ENCODE measurements around the gene HIPK3. TPM values are rescaled to one million over a fixed set of nuclear protein-coding genes. Genes with fewer than 3 reads are reported as not detected.

HIPK3 gene
- total RNA-seq, 1 experiment from 2014 or later = 64.8 TPM

DNA sequence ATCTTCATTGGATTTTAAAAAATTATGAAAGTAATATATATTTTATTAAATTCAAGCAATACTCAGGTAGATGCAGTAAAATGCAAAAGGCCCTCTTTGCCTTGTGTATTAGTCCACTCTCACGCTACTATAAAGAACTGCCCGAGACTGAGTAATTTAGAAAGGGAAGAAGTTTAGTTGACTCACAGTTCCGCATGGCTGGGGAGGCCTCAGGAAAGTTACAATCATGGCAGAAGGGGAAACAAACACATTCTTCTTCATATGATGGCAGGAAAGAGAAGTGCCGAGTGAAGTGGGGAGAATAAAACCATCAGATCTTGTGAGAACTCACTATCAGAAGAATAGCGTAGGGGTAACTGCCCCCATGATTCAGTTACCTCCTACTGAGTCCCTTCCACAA is 130.8 kb downstream of the HIPK3 start:
- CTCF ChIA-PET = no interaction called here

DNA sequence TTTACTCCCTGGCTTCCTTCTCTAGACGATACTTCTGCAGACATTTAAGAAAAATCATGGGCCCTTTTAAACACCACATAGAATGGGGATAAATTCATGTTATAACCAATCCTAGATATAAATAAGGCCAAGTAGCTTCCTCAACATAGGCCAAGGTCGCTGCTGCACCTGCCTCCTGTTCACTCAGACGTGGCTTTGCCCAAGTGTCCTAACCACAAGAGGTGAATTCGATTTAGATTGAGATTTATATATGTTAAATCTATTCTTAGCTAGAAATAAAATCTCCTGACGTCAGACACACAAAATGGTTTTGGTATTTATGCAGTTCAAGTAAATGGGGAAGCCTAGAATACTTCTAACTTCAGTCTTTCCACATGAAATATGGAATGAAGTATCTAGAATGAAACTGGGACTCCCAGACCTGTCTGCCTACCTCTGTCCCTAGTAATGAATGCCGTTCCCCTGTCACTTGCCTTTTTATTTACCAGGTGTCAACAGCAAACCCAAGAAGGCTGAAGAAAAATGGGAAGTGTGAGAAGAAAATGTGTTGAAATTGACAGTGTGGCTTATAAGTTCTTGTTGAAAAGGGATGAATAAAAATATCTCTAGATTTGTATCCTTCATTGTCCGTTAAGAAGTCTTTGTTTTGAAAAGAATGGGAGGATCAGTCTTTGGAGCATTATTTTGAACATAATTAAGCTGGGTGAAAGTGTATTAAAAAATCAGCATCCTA is 131.8 kb downstream of the HIPK3 start:
- H3K27ac ChIP-seq = no peak overlapping the region

More for the DNA sequence above, 130.8 kb downstream of the HIPK3 start:
- Histone ChIP-seq H3K79me2 (ENCODE audit: low read depth) (no peaks in the 10 kb centered on the region), H3K4me1 (replicated peaks; ENCODE audit: insufficient read depth) (no peaks in the 10 kb centered on the region), H3K36me3 (ENCODE audit: low read depth) (no peaks in the 10 kb centered on the region; the same call in 1 of the 2 replicates), H3K9me2 (ENCODE audit: insufficient read depth) (no peaks in the 10 kb centered on the region), H2AFZ (no peak overlapping the region), H3K27me3 (ENCODE audit: insufficient read depth, low read depth) (no peaks in the 10 kb centered on the region), H4K20me1 (ENCODE audit: insufficient read depth) (no peaks in the 10 kb centered on the region), H3K27ac (no peak overlapping the region), H3K4me2 (no peak overlapping the region), H3K9me3 (ENCODE audit: insufficient read depth, low read depth) (peaks cover 12% of the 10 kb centered on the region; the same call in 1 of the 2 replicates), H3K4me3 (no peak overlapping the region), H3F3A (ENCODE audit: insufficient read depth, low read depth) (no peaks in the 10 kb centered on the region)
- TF ChIP-seq, protein P1, sequence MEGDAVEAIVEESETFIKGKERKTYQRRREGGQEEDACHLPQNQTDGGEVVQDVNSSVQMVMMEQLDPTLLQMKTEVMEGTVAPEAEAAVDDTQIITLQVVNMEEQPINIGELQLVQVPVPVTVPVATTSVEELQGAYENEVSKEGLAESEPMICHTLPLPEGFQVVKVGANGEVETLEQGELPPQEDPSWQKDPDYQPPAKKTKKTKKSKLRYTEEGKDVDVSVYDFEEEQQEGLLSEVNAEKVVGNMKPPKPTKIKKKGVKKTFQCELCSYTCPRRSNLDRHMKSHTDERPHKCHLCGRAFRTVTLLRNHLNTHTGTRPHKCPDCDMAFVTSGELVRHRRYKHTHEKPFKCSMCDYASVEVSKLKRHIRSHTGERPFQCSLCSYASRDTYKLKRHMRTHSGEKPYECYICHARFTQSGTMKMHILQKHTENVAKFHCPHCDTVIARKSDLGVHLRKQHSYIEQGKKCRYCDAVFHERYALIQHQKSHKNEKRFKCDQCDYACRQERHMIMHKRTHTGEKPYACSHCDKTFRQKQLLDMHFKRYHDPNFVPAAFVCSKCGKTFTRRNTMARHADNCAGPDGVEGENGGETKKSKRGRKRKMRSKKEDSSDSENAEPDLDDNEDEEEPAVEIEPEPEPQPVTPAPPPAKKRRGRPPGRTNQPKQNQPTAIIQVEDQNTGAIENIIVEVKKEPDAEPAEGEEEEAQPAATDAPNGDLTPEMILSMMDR (conservative IDR thresholded peaks at IDR 0.05) = no peak
- no peak for TF ChIP-seq EZH2 (IDR thresholded peaks at IDR 0.05; ENCODE audit: low read depth)
- intact Hi-C loops (cut with micrococcal nuclease; ENCODE audit: unreplicated experiment) = no loop called here
- BruUV-seq (replicated peaks) = no TSS peak
- POLR2A ChIA-PET (ENCODE audit: unreplicated experiment) = no interaction called here
- DNase-seq = no peak

DNA sequence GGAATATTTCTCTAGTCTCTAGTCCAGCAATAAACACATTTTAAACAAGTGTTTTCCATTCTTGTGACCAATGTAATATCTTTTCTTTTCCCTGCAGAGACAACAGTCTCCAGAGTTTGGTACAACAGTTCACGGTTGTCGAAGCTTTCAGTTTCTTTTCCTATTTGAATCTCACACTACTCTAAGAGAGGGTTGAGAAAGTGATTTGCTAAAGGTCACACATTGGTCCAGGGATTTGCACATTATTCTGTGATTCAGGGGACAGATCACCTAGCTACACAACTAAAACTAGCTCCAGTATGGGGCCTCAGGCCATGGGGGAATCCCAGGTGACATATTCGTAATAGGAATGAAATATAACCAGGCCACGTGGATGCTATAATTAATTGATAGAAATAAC is 132.5 kb downstream of the HIPK3 start:
- Histone ChIP-seq H3K9me3 (ENCODE audit: insufficient read depth, low read depth) (peaks cover 12% of the 10 kb centered on the region; the same call in 1 of the 2 replicates), H3K36me3 (ENCODE audit: low read depth) (no peaks in the 10 kb centered on the region; the same call in 1 of the 2 replicates), H3K27me3 (ENCODE audit: insufficient read depth, low read depth) (no peaks in the 10 kb centered on the region), H3K9me2 (ENCODE audit: insufficient read depth) (no peaks in the 10 kb centered on the region), H4K20me1 (ENCODE audit: insufficient read depth) (no peaks in the 10 kb centered on the region), H3K27ac (no peak overlapping the region), H3K4me2 (no peak overlapping the region), H2AFZ (no peak overlapping the region), H3K4me1 (replicated peaks; ENCODE audit: insufficient read depth) (no peaks in the 10 kb centered on the region), H3K4me3 (no peak overlapping the region), H3K79me2 (ENCODE audit: low read depth) (no peaks in the 10 kb centered on the region), H3F3A (ENCODE audit: insufficient read depth, low read depth) (no peaks in the 10 kb centered on the region)
- TF ChIP-seq, protein P1 (conservative IDR thresholded peaks at IDR 0.05) = no peak
- no peak for TF ChIP-seq EZH2 (IDR thresholded peaks at IDR 0.05; ENCODE audit: low read depth)
- ChIA-PET POLR2A (ENCODE audit: unreplicated experiment) (no interaction called here), CTCF (no interaction called here)
- BruUV-seq (replicated peaks) = no TSS peak
- intact Hi-C loops (cut with micrococcal nuclease; ENCODE audit: unreplicated experiment) = no loop called here
- no peak for DNase-seq

More for the DNA sequence above, 131.8 kb downstream of the HIPK3 start:
- H3F3A ChIP-seq (ENCODE audit: insufficient read depth, low read depth) = no peaks in the 10 kb centered on the region
- TF ChIP-seq EZH2 (IDR thresholded peaks at IDR 0.05; ENCODE audit: low read depth) = no peak
- TF ChIP-seq, protein P1 (conservative IDR thresholded peaks at IDR 0.05) = no peak
- H3K27me3 ChIP-seq (ENCODE audit: insufficient read depth, low read depth) = no peaks in the 10 kb centered on the region
- POLR2A ChIA-PET (ENCODE audit: unreplicated experiment) = interaction anchor here (0.6 kb wide), 1 partner anchor 233 kb away, joined by 3 read pairs; no protein-coding TSS in a partner anchor
- no peaks in the 10 kb centered on the region; the same call in 1 of the 2 replicates for H3K36me3 ChIP-seq (ENCODE audit: low read depth)
- H3K9me3 ChIP-seq (ENCODE audit: insufficient read depth, low read depth) = peaks cover 12% of the 10 kb centered on the region; the same call in 1 of the 2 replicates
- H3K4me3 ChIP-seq = no peak overlapping the region
- CTCF ChIA-PET = no interaction called here
- no peaks in the 10 kb centered on the region for H3K4me1 ChIP-seq (replicated peaks; ENCODE audit: insufficient read depth)
- DNase-seq = no peak
- intact Hi-C loops (cut with micrococcal nuclease; ENCODE audit: unreplicated experiment) = no loop called here
- H3K9me2 ChIP-seq (ENCODE audit: insufficient read depth) = no peaks in the 10 kb centered on the region
- no TSS peak for BruUV-seq (replicated peaks)
- H4K20me1 ChIP-seq (ENCODE audit: insufficient read depth) = no peaks in the 10 kb centered on the region
- no peaks in the 10 kb centered on the region for H3K79me2 ChIP-seq (ENCODE audit: low read depth)
- no peak overlapping the region for H2AFZ ChIP-seq
- no peak overlapping the region for H3K4me2 ChIP-seq
